H9 (cell line): ENCODE results near the gene NDUFB10. TPM values are rescaled to one million over a fixed set of nuclear protein-coding genes. Genes with fewer than 3 reads are reported as not detected.
A peak's percentile ranks its signal among the peaks of the same experiment; 100 is the strongest.

Experiments used
- DNase-seq: peaks from one replicate; pipeline ENCODE4 v3.0.0-alpha.2; 2017
- H2AFZ ChIP-seq: one replicate; pipeline ENCODE4 v1.6.1; 2013; ENCODE audit warnings: mild to moderate bottlenecking, low read length, control low read depth, moderate library complexity
- H2AK5ac ChIP-seq: 2 replicates; pipeline ENCODE4 v1.6.1; 2013; ENCODE audit warnings: low read length, control low read depth, mixed read lengths; ENCODE audit not compliant: insufficient read length
- H2BK120ac ChIP-seq: one replicate; pipeline ENCODE4 v1.6.1; 2013; ENCODE audit warnings: low read depth, mild to moderate bottlenecking, low read length, control low read depth, inconsistent platforms; ENCODE audit not compliant: poor library complexity, severe bottlenecking
- H2BK12ac ChIP-seq: 2 replicates; pipeline ENCODE4 v1.6.1; 2013; ENCODE audit warnings: low read length, control low read depth, mixed read lengths, low read depth; ENCODE audit not compliant: insufficient read length
- H2BK15ac ChIP-seq: 2 replicates; pipeline ENCODE4 v1.6.1; 2013; ENCODE audit warnings: low read depth, low read length, control low read depth
- H2BK20ac ChIP-seq: one replicate; pipeline ENCODE4 v1.6.1; 2013; ENCODE audit warnings: low read depth, mild to moderate bottlenecking, low read length, control low read depth, inconsistent platforms; ENCODE audit not compliant: poor library complexity, severe bottlenecking
- H2BK5ac ChIP-seq: 2 replicates; pipeline ENCODE4 v1.6.1; 2013; ENCODE audit warnings: low read length, control low read depth, mixed read lengths; ENCODE audit not compliant: insufficient read length
- H3K14ac ChIP-seq: 2 replicates; pipeline ENCODE4 v1.6.1; 2013; ENCODE audit warnings: low read length, control low read depth; ENCODE audit not compliant: insufficient read depth
- H3K18ac ChIP-seq: 2 replicates; pipeline ENCODE4 v1.6.1; 2013; ENCODE audit warnings: low read depth, mild to moderate bottlenecking, mixed read lengths, low read length, control low read depth; ENCODE audit not compliant: insufficient read length
- H3K23ac ChIP-seq: 2 replicates; pipeline ENCODE4 v1.6.1; 2013; ENCODE audit warnings: low read length, control low read depth, mixed read lengths, low read depth; ENCODE audit not compliant: insufficient read length
- H3K23me2 ChIP-seq: 2 replicates; pipeline ENCODE4 v1.6.1; 2013; ENCODE audit warnings: low read depth, mild to moderate bottlenecking, mixed read lengths, low read length, control low read depth; ENCODE audit not compliant: insufficient read length, poor library complexity, severe bottlenecking
- H3K27ac ChIP-seq: 2 replicates; pipeline ENCODE4 v1.5.1; 2013; ENCODE audit warnings: low read length, control low read depth, mixed read lengths, low read depth; ENCODE audit not compliant: insufficient read length
- H3K27me3 ChIP-seq: 2 replicates; pipeline ENCODE4 v1.6.1; 2013; ENCODE audit warnings: low read length, control low read depth, inconsistent platforms; ENCODE audit not compliant: insufficient read depth
- H3K4ac ChIP-seq: 2 replicates; pipeline ENCODE4 v1.6.1; 2013; ENCODE audit warnings: low read depth, mild to moderate bottlenecking, control low read depth, inconsistent platforms, low read length, moderate library complexity
- H3K4me1 ChIP-seq: 2 replicates; pipeline ENCODE4 v1.6.1; 2013; ENCODE audit warnings: low read length, control low read depth, inconsistent platforms; ENCODE audit not compliant: insufficient read depth
- H3K4me2 ChIP-seq: 2 replicates; pipeline ENCODE4 v1.6.1; 2013; ENCODE audit warnings: low read length, control low read depth, mixed read lengths; ENCODE audit not compliant: insufficient read length, insufficient read depth
- H3K56ac ChIP-seq: 2 replicates; pipeline ENCODE4 v1.6.1; 2013; ENCODE audit warnings: low read depth, mild to moderate bottlenecking, mixed read lengths, low read length, control low read depth; ENCODE audit not compliant: insufficient read length
- H3K79me1 ChIP-seq: 2 replicates; pipeline ENCODE4 v1.6.1; 2013; ENCODE audit warnings: low read depth, mild to moderate bottlenecking, moderate library complexity, low read length, control low read depth, inconsistent platforms; ENCODE audit not compliant: insufficient read depth, poor library complexity, severe bottlenecking
- H3K79me2 ChIP-seq: 2 replicates; pipeline ENCODE4 v1.6.1; 2013; ENCODE audit warnings: low read length, control low read depth, inconsistent platforms; ENCODE audit not compliant: insufficient read depth
- H3K9ac ChIP-seq: 2 replicates; pipeline ENCODE4 v1.6.1; 2013; ENCODE audit warnings: low read length, control low read depth, mixed read lengths; ENCODE audit not compliant: insufficient read length; ENCODE audit errors: extremely low read depth
- H3K9me3 ChIP-seq: one replicate; pipeline ENCODE4 v1.6.1; 2013; ENCODE audit warnings: low read depth, low read length, inconsistent platforms; ENCODE audit not compliant: control insufficient read depth
- H3T11ph ChIP-seq: one replicate; pipeline ENCODE4 v1.6.1; 2013; ENCODE audit warnings: mild to moderate bottlenecking, low read length, control low read depth, inconsistent platforms
- H4K20me1 ChIP-seq: one replicate; pipeline ENCODE4 v1.6.1; 2013; ENCODE audit not compliant: control insufficient read depth, insufficient read length, insufficient read depth
- H4K5ac ChIP-seq: 2 replicates; pipeline ENCODE4 v1.6.1; 2013; ENCODE audit warnings: low read depth, mild to moderate bottlenecking, mixed read lengths, low read length, control low read depth; ENCODE audit not compliant: insufficient read length
- H4K8ac ChIP-seq: replicated peaks from 2 replicates; pipeline ENCODE4 v1.6.1; 2013; ENCODE audit warnings: low read length, control low read depth, mixed read lengths, low read depth; ENCODE audit not compliant: insufficient read length
- H4K91ac ChIP-seq: 2 replicates; pipeline ENCODE4 v1.6.1; 2013; ENCODE audit warnings: low read depth, mild to moderate bottlenecking, moderate library complexity, mixed read lengths, low read length, control low read depth; ENCODE audit not compliant: insufficient read length
- H3K27ac Mint-ChIP-seq, 3 experiments: 2 replicates in 2 of 3; 3 replicates in 1 of 3; pipeline ENCODE4 v1.8.0; 2020 to 2021; ENCODE audit warnings: mixed read lengths in 3 of 3, mild to moderate bottlenecking in 1 of 3, moderate library complexity in 1 of 3
- H3K27me3 Mint-ChIP-seq: 2 replicates; pipeline ENCODE4 v1.8.0; 2021; ENCODE audit warnings: low read depth, mild to moderate bottlenecking, moderate library complexity, mixed read lengths
- H3K36me3 Mint-ChIP-seq, 3 experiments: 2 replicates in 2 of 3; 3 replicates in 1 of 3; pipeline ENCODE4 v1.8.0; 2020 to 2021; ENCODE audit warnings: low read depth in 3 of 3, mixed read lengths in 3 of 3; ENCODE audit not compliant: insufficient read depth in 1 of 3
- H3K4me1 Mint-ChIP-seq, 2 experiments: 2 replicates each; pipeline ENCODE4 v1.8.0; 2020; ENCODE audit warnings: mixed read lengths in 2 of 2
- H3K4me3 Mint-ChIP-seq, 2 experiments: 2 replicates in 1 of 2; 3 replicates in 1 of 2; pipeline ENCODE4 v1.8.0; 2020 to 2021; ENCODE audit warnings: mild to moderate bottlenecking in 2 of 2, mixed read lengths in 2 of 2, moderate library complexity in 1 of 2
- H3K9me3 Mint-ChIP-seq, 2 experiments: 2 replicates in 1 of 2; 3 replicates in 1 of 2; pipeline ENCODE4 v1.8.0; 2020; ENCODE audit warnings: mild to moderate bottlenecking in 2 of 2, mixed read lengths in 2 of 2, moderate library complexity in 1 of 2
- WGBS: extraction: QIAGEN DNeasy Blood & Tissue Kit; methylation state at CpG from one replicate; pipeline ENCODE4 v1.1.7; 2013; ENCODE audit warnings: missing lambda C conversion rate, low lambda C conversion rate, mixed read lengths; ENCODE audit not compliant: insufficient read length; ENCODE audit errors: extremely low coverage; 5-methylcytosine and 5-hydroxymethylcytosine counted together
- total RNA-seq: library from RNA; stranded (reverse); gene quantifications from 2 replicates; pipeline ENCODE4 v1.2.1, GENCODE V29; 2021
- TF ChIP-seq, protein P1 (sequence below): fragments of 200-600 bp; sonication (generic); conservative IDR thresholded peaks from 3 replicates; pipeline ENCODE4 v1.8.0; 2021; ENCODE audit warnings: antibody characterized with exemption, mild to moderate bottlenecking

The NDUFB10 gene
- total RNA-seq, 1 experiment from 2014 or later: 191 TPM

DNA sequence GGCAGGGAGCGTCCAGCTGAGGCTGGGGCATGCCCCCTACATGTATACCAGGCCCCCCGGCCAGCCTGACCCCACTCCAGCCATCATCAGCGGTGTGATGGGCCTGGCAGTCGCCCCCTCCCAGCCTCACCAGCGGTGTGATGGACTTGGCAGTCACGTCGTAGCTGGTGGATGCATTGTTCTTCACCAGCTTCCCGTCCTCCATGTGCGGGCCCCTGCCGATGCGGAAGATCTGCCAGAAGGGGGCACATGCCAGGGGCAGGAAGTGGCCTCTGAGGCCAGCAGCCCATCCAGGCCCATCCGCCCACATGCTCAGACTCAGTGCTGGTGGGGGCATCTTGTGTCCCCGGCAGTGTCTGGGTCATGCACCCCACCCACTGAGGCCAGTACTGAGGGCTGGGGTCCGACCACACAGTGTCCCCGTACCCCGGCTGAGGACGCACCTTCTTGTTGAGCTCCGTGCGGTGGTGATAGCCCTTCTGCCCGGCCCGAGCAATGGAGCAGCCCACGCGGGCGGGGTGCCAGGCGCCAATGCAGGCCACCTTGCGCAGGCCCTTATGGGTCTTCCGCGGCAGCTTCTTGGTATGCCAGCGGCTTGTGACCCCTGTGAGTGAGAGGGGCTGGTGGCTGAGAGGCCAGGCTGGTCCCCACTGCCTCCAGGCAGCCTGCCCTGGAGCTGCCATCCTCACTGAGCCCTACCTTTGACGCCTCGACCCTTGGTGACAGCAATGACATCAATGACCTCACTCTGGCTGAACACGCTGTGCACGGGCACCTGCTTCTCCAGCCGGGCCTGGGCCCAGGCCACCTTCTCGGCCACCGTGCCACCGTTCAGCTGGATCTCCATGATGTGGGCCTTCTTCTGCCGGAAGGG, 12.6 kb upstream of the NDUFB10 start:
- no peak overlapping the region for H3K56ac ChIP-seq
- no peak overlapping the region for H2AK5ac ChIP-seq
- no peak overlapping the region for H3K4me2 ChIP-seq
- peaks cover 10 to 18% of the 10 kb centered on the region in 2 experiments for H3K4me1 Mint-ChIP-seq
- H3K9ac ChIP-seq: no peak overlapping the region
- H4K5ac ChIP-seq: no peak overlapping the region
- no peak overlapping the region for H2BK120ac ChIP-seq
- H3K9me3 Mint-ChIP-seq: no peaks in the 10 kb centered on the region
- H4K8ac ChIP-seq: no peak overlapping the region
- H2AFZ ChIP-seq: no peak overlapping the region
- no peak overlapping the region for H2BK5ac ChIP-seq
- H3K79me2 ChIP-seq: no peaks in the 10 kb centered on the region
- no peak overlapping the region for H3K23ac ChIP-seq
- no peak overlapping the region for H2BK20ac ChIP-seq
- H3T11ph ChIP-seq: no peak overlapping the region
- H3K27ac Mint-ChIP-seq: no peak overlapping the region
- H3K27ac ChIP-seq: no peak overlapping the region
- no peak overlapping the region; a peak in 1 of 5 replicates for H3K4me3 Mint-ChIP-seq
- no peak overlapping the region for H3K18ac ChIP-seq
- no peak overlapping the region for H4K91ac ChIP-seq
- peaks cover 7% of the 10 kb centered on the region for H3K23me2 ChIP-seq
- H3K36me3 Mint-ChIP-seq: no peaks in the 10 kb centered on the region; a peak in 1 of 7 replicates
- H2BK12ac ChIP-seq: no peak overlapping the region
- H3K9me3 ChIP-seq: no peaks in the 10 kb centered on the region
- H4K20me1 ChIP-seq: no peaks in the 10 kb centered on the region
- TF ChIP-seq, protein P1, sequence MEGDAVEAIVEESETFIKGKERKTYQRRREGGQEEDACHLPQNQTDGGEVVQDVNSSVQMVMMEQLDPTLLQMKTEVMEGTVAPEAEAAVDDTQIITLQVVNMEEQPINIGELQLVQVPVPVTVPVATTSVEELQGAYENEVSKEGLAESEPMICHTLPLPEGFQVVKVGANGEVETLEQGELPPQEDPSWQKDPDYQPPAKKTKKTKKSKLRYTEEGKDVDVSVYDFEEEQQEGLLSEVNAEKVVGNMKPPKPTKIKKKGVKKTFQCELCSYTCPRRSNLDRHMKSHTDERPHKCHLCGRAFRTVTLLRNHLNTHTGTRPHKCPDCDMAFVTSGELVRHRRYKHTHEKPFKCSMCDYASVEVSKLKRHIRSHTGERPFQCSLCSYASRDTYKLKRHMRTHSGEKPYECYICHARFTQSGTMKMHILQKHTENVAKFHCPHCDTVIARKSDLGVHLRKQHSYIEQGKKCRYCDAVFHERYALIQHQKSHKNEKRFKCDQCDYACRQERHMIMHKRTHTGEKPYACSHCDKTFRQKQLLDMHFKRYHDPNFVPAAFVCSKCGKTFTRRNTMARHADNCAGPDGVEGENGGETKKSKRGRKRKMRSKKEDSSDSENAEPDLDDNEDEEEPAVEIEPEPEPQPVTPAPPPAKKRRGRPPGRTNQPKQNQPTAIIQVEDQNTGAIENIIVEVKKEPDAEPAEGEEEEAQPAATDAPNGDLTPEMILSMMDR: peak; percentile 37; the same call in 2 of the 3 replicates
- no peak overlapping the region; the same call in 1 of the 2 replicates for H3K14ac ChIP-seq
- WGBS: no CpG with 5 or more reads among the region's 38 CpGs
- no peak overlapping the region for H3K4ac ChIP-seq
- H3K27me3 ChIP-seq: no peaks in the 10 kb centered on the region
- H3K4me1 ChIP-seq: peaks cover 4% of the 10 kb centered on the region; the same call in 1 of the 2 replicates
- H2BK15ac ChIP-seq: no peak overlapping the region
- no peaks in the 10 kb centered on the region for H3K79me1 ChIP-seq
- no peak for DNase-seq
- peaks cover 1% of the 10 kb centered on the region; the same call in 1 of the 2 replicates for H3K27me3 Mint-ChIP-seq
